Activated CD4-positive, CD25-positive, alpha-beta regulatory T cell treated with anti-CD3 and anti-CD28 coated beads, Interleukin-2, amount 50 U/mL, for 16 hours (primary cell): ENCODE data around the gene AOPEP.

Experiments
- DNase-seq: peaks from one replicate; pipeline ENCODE4 v3.0.0-alpha.2; 2020; ENCODE audit warnings: low read depth, low spot score

Gene AOPEP

DNA sequence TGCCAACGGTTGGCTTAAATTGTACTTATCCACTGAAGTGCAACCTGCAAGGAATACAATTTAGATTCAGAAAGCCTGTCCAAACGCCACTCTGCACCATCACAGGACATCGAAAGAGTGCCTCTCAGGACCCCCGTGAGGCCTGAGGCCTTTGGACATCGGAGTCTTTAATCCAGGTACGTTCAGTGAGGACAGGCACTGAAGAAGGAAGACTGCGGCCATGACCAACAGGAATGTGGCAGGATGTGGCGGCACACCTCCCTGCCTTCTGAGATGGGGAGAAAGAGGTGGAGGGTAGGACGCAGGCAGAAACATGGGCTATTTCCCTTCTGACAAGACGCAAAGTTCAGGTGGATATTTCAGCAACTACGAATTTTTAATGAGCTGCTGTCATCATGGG, 385.2 kb downstream of the AOPEP start:
- DNase-seq: no peak

GRCh38 chr9:95112436-95113280, 386.2 kb downstream of the AOPEP start:
- no peak for DNase-seq

DNA sequence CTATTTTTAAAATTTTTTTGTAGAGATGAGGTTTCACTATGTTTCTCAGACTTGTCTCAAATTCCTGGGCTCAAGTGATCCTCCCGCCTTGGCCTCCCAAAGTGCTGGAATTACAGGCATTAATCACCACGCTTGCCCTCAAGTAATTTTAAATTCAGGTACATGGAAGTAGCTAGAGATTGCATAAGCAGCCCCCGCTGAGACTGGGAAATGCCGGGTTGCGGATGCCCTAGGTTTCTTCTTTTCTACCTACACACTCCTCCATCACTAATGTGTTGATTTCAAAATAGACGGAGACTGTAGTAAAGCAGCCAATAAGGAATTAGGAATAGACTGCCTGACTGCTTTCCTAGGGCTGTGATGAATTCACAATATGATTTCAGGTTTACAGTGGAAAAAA, 388.6 kb downstream of the AOPEP start:
- no peak for DNase-seq

- DNase-seq: no peak
These were observed 389.7 kb downstream of the AOPEP start for GRCh38 chr9:95116002-95116807.

DNA sequence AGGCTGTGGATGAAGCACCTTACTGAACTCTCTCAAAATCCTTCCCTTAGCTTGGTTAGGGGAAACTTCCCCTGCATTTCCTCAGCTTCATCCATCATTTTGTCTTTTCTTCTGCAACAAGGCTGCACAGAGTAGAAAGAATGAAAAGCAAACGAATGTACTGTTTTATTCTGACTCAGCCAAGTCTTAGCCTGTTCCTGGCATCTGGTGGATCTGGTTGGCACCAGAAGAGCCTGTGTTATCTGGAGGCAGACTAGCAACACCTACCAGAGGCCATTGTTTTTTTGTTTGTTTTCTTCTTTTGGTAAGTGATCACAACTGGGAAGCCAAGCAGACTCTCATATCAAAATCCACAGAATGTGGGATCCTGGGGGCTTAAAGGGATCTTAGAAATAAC, 390.3 kb downstream of the AOPEP start:
- no peak for DNase-seq

DNA sequence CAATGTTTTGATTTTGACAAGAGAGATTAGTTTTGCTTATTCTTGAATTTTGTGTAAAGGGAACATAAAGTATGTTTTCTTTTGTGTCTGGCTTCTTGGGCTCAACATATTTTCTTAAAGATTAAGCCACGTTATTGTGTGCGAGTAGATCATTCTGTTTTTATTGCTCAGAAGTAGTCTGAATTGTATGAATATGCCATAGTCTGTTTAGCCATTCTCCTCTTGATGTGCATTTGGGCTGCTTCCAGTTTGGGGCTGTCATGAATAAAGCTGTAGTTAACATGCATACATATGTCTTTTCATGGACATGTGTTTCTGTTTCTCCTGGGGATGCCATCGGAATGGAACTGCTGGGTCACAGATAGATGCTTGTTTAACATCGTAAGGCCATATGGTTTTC, 392.1 kb downstream of the AOPEP start:
- DNase-seq: no peak

DNA sequence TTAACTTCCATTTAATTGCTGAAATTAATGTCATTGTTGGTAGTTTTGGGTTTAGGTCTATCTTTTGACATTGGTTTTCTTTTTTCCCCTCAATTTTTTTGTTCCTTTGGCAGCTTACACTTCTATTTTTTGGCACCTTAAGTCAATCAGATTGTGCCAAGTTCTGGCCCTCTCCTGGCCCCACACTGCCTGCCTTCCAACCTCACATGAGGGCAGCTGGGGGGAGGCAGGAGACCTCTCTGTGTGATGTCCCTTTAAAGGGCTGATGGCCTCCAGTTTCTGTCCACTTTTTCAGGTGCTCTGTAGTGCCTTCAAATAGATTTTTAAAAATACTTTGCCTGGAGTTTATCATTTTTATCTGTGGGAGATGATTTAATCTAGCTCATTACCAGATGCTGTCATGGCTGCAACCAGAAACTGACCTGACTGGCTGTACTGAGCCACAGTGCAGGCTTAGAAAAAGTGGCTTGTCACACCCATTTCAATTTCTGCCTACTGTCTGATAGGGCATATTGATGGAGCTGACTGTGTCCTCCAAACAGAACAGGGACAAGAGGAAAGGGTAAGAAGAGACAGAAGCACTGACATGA, 394.4 kb downstream of the AOPEP start:
- DNase-seq: no peak

- DNase-seq: no peak
These were observed 398.3 kb downstream of the AOPEP start for GRCh38 chr9:95124582-95125367.

DNA sequence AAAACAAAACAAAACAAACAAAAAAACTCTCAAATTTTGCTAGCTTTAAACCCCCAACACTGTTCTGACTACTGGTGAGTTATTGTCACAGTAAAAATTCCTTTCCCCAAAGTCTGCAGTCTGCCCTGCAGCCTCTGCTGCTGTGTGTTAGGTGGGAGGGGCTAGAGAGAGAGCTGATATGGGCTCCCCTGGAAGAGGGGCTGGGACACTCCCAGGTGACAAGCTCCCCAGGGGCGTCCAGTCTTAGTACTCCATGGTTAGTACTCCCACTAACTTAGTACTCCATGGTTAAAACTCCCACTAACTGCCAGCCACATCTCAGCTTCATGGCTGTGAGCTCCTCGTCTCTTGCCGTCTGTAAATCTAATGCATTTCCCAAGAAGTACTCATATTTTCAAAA, 399.2 kb downstream of the AOPEP start:
- DNase-seq: no peak

DNA sequence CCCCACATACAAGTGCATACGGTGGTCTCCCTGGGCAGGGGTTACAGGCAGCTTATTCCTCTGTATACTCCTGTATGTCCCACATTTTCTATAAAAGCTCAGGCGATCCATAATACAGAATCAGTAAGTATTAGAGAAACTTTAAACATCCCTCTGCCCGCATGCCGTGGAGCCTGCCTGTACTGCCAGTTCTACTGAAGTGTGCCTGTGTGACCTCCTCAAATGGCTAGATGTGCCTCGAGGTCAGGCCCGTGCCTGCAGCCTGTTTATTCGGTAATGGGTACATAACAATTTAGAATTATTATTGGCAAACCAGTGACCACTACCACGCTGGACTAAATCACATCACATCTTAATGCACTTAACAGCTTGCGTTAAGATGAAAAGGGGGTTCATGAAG, 400.2 kb downstream of the AOPEP start:
- DNase-seq: no peak

DNA sequence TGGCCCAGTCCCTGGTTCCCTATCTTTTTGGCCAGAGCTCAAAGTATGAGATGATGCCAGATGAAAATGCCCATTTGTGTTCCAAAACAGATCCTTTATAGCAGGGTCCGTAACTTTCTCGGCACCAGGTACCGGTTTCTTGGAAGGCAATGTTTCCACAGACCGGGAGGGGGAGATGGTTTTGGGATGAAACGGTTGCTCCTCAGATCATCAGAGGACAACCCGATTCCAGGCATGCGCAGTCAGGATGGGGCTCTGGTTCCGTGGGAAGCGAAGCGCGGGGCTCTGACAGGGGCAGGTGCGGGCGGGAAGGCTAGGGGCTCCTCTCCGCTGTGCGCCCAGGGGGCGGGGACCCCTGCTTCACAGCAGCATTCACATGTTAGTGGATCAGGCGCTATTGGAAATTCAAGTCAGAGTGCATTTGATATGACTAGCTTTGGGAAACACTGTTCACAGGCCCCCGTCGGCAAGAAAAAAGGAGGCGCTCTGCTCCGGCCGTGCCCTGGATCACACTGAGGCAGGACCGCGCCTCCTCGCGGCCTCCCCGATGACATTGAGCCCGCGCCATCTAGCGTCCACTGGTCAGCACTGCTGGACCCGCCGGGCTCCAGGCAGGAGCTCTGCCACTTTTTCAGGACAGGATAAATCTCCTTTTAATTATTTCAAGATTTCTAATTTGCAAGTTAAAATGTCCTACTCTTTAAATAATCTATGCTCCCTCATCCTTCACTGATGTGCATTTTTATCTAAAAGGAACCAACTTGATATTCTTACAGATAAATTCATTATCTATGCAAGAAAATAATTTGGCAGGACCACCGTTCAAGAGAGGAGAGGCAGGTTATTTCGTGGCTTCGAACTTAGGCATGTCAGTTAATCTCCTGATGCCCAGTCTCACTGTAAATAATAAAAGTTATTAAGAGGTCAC, 401.0 kb downstream of the AOPEP start:
- peak; percentile 37 for DNase-seq

- no peak for DNase-seq
These were observed 401.7 kb downstream of the AOPEP start for GRCh38 chr9:95128177-95128524.

DNA sequence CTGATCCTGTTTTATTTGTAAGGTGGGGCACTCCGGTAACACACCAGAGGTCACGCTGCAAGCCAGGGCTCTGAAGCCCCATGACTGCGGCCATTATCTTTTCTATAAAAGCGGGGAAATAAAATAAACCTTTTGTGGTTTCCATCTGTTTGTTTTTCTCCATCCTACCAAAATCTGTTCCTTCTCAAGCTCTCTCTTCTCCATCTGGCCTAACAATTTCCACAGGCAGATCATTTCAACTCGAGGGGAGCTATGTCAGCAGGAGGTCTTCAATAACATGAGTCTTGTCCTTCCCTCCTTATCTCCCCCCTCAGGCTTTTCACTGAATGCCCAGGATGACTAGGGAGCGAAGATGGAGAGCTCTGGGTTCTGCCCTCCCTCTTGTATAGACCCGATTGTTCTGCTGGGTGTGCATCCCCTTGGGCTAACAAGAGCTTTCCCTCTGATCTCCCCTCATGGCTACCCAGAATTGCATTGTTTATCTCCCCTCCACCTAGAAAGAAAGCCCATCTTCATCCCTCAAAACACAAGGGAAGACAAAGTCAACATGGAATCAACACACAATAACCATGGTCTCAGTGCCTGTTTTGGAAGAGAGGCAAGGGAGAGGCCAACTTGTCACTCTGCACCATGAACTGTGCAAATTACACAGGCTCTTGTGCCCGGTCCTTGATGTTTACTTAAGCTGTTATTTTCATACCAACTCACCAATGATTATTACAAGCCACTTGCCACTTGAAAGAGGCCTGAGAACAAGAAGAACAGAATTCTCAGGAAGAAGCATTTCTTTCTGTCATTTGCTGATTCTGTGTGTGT, 403.2 kb downstream of the AOPEP start:
- no peak for DNase-seq

DNA sequence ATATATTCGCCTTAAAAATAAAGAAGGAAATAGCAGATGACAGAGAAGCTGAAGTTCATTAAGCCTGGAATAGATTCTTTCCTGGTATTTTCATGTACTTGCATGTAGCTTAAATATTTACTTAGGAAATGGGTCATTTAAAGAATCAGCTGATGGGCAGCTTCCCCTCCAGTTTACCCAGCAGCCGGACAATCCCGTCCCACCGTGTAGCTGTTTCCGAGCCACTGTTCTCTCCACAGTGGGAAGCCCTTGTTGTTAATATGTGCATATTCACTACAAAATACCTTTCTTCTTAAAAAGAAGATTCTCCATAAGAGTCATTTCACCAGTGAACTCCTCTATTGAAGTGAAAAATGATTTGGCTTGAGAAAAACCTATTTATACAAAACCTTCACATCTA, 404.0 kb downstream of the AOPEP start:
- no peak for DNase-seq

DNA sequence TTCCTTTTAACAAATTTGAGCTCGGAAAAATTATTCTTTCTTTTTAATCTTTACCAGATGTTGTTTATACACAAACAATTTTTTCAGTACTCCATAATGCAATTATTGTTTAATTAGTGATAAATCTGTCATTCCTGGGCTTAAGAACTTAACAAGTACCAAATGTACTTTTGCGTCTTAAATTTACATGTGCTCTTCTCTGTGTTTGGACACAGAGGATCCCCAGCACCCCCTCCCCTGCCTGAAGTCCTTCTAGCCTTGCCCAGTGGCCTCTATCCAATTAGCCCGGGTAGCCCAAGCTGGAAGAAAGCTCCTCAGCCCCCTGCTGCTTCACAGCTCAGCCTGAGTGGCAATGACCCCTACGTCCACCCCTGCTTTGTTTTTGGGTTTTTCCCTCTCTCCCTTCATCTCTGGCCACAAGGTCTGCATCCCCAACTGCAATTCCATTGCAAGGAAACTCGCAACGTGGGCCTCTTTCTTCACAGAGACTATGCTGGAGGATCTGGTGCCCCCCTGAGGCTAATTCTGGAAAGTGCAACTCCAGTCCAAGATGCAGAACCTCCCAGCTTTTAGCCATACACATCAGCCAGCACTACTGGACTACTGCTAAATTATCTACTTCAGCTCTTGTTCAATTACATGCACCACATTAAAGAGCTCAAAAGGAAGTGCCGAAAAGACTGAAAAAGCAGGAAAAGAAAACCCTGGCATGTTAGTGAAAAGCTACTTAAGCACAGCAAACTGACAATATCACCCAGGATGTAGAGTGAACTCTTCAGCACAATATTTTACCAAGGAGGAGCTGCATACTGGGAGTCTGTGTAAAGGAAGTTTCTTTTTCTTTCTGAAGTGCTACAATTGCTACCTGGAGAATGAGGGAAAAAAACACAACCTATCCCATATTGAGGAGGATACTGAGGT, 404.8 kb downstream of the AOPEP start:
- DNase-seq: no peak

DNA sequence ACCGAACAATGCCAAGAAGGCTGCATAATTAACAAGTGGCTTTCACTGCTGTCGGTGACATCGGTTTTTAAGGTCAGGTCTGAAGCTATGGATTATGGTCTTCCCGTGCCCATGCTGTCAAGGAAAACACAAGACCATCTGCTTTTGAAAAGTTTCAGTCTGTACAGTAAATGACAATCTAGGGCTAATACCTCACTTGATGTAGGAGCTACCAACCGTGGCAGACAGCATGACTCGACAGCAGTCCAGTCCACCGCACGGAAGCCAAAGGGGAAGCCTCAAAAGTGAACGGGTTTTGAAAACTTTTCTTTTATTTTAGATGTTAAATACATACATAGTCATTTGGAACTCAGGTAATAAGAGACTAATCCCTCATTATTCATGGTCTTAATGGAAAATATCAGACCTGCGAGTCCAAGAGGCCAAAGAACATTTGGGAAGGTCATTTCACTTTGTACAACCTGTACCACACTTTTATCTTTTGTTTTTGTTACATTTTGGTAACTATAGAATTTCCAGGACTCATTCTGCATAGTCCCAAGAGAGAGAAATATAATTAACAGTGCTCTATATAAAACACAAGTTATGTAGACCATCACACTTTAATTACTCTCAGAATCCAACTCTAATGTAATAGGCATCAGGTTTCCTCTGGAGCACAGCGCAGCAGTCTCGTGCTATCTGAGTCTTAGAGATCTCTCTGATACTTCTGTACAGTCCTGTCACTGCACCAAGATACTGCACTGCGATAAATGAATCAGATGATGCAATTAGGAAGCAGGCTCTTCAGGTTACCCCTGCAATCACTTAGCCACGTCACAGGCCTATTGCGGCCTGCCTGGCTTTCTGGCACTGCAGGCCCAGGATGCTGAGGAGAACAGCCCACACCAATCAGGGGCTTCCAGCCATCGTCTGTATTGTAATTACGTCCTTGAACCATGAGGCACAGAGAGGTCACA, 406.1 kb downstream of the AOPEP start:
- no peak for DNase-seq

- no peak for DNase-seq
These were observed 406.8 kb downstream of the AOPEP start for GRCh38 chr9:95133325-95133705.

DNA sequence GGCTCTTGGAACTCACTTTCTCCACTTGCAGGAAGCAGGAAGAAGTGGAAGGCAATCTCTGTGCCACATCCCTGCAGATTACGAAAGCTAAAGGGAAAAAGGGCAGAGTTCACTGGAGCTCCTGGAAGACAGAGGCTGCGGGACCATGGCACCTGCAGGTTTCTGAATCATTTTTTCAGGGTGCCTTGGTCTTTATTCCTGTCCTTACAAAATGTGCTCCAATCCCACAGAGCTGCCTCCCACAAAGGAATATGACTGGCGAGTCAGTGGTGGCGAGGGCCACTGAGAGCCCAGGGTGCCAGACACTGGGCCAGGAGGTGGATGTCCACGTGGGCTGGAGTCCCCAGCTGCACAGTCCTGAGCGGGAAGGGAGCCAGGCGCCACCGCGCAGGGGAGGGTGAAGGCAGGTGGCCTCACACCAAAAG, 408.0 kb downstream of the AOPEP start:
- no peak for DNase-seq
